GM18505 (cell line): ENCODE results near the gene NOXA1.

ENCODE experiments used
- ATAC-seq: cut with Tn5 transposase; IDR thresholded peaks from one replicate; pipeline ENCODE4 v1.9.1; 2021; ENCODE audit not compliant: unreplicated experiment
- POLR2A ChIP-seq: IDR thresholded peaks from 4 replicates; pipeline ENCODE4 v1.6.1; 2011; ENCODE audit warnings: borderline replicate concordance; ENCODE audit not compliant: insufficient read depth, insufficient read length; ENCODE audit errors: extremely low read depth

The NOXA1 gene

DNA sequence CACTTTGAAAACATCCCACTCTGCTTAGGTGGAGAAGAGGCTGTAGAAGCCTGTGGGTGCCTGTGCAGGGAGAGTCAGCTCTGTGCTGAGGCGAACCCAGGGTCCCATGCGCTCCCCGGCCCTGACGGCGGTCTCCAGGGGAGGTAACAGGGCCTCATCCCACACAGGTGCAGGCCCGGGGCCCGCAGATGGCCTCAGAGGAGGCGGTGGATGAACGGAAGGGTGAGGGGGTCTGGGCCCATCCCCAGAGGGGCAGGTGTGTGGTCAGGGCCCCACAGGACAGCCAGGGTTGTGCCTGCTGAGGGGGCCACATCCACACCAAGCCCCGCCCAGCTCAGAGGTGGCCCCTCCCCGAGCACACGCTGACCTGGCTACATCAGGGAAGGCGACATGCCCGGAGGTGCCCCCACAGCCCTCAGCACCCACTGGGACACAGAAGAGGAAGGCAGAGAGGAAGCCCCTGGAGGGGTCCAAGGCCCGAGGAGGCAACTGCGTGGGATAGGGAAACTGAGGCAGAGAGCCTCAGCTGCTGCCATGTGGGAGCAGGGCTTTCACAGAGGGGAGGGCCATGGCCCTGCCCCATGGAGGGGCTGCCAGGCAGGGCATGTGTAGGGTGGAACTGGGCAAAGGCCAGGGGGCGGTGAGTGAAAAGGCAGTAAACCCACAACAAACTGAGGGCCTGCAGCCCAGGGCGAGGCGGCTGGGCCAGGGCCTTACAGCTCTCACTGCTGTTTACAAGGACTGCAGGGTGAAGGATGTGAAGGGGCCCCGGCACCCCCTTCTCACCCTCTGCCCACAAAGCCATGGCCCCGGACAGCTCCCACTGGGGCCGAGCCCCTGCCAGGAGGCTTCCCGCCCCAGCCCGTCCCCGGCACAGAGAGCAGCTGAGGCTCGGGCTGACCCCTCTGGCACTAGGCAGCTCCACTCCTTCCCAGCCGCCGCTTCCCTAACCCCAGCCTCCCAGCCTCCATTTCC, 29.7 kb upstream of the NOXA1 start:
- no peak for ATAC-seq
- TF ChIP-seq POLR2A = no peak

GRCh38 chr9:137394866-137395665, 28.1 kb upstream of the NOXA1 start:
- ATAC-seq = no peak
- no peak for TF ChIP-seq POLR2A

- ATAC-seq = no peak
- no peak for TF ChIP-seq POLR2A
These were observed 27.6 kb upstream of the NOXA1 start for GRCh38 chr9:137395666-137396010.

- no peak for TF ChIP-seq POLR2A
- ATAC-seq = no peak
These were observed 27.0 kb upstream of the NOXA1 start for GRCh38 chr9:137396227-137396626.

- no peak for ATAC-seq
- TF ChIP-seq POLR2A = no peak
These were observed 26.4 kb upstream of the NOXA1 start for GRCh38 chr9:137396634-137397367.

- no peak for TF ChIP-seq POLR2A
- ATAC-seq = no peak
These were observed 25.3 kb upstream of the NOXA1 start for GRCh38 chr9:137397675-137398423.

- no peak for TF ChIP-seq POLR2A
- no peak for ATAC-seq
These were observed 24.4 kb upstream of the NOXA1 start for GRCh38 chr9:137398561-137399468.

DNA sequence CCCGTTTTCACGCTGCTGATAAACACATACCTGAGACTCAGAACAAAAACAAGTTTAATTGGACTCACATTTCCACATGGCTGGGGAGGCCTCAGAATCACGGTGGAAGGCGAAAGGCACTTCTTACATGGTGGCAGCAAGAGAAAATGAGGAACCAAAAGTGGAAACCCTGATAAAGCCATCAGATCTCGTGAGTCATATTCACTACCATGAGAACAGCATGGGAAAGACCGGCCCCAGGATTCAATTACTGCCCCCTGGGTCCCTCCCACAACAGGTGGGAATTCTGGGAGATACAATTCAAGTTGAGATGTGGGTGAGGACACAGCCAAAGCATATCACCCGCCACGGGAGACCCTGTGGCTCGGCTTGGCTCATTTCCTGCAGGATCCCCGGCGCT, 20.4 kb upstream of the NOXA1 start:
- TF ChIP-seq POLR2A = no peak
- no peak for ATAC-seq

DNA sequence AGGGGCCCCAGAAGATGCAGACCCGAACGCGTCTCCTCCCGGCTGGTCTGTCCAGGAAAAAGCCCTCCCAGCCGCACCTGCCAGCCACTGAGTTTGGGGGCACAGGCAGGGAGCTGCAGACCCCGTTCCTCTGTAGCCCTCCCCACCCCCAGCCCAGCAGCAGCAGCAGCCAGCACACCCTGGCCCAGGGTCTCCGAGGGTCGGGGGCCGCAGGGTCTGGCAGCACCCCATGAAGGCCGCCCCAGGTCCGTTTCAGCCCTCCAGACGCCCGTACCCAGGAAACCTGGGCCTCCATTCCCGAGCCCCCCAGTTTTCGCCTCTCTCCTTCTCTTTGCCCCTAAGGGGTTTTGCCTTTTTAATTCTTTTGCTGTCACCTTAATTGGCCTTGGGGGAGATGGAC, 19.9 kb upstream of the NOXA1 start:
- no peak for TF ChIP-seq POLR2A
- no peak for ATAC-seq

DNA sequence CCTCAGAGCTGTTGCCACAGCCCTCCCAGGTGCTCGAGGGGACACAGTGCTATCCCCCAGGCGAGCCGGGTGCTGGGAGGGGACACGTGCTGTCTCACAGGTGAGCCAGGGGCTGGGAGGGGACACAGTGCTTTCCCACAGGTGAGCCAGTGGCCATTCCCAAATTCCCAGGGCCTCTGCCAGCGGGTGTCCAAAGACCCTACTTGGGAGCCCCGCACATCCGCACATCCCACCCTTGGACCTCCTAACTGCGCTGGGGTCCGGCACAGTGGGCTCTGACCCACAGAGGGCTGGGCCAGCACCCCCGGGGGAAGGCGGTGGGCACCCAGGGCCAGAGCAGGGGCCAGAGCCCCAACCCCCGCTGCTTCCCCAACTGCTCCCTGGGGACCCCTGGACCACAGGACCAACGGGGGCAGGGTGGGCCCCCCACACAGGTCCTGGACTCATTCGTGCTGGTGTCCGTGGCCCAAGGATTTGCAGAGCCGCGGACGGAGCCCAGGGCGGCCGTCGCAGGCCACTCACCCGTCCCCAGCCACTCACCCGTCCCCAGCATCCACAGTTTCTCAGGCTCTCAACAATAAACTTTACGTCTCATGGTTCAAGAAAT, 18.1 kb upstream of the NOXA1 start:
- TF ChIP-seq POLR2A = no peak
- no peak for ATAC-seq

- no peak for TF ChIP-seq POLR2A
- ATAC-seq = no peak
These were observed 17.5 kb upstream of the NOXA1 start for GRCh38 chr9:137405677-137406081.
